Measurements from ENCODE around the gene LHX6. TPM values are rescaled to one million over a fixed set of nuclear protein-coding genes. Genes with fewer than 3 reads are reported as not detected.

Gene LHX6
- polyA plus RNA-seq, 1 donor from 2014 or later: 0.14 TPM

- H3K9me3 ChIP-seq (ENCODE audit: low read length): no peaks in the 10 kb centered on the region
- TF ChIP-seq MXI1 (conservative IDR thresholded peaks at IDR 0.05; ENCODE audit: poor library complexity, severe bottlenecking): no peak
- TF ChIP-seq EP300 (conservative IDR thresholded peaks at IDR 0.05; ENCODE audit: poor library complexity, severe bottlenecking): no peak
- TF ChIP-seq RAD21 (conservative IDR thresholded peaks at IDR 0.05): no peak
- H3K27me3 ChIP-seq (ENCODE audit: insufficient read depth, low read depth, low read length): no peaks in the 10 kb centered on the region
- H3K4me3 ChIP-seq (ENCODE audit: low read length): no peak overlapping the region
- no peak overlapping the region for H2AFZ ChIP-seq (ENCODE audit: low read depth, low read length)
- peaks cover 44% of the 10 kb centered on the region for H3K79me2 ChIP-seq (replicated peaks; ENCODE audit: insufficient read depth, low read length)
- no peaks in the 10 kb centered on the region for H3K36me3 ChIP-seq (ENCODE audit: insufficient read depth, low read length)
- H3K4me2 ChIP-seq (ENCODE audit: low read length): no peak overlapping the region
- no peak overlapping the region for H3K27ac ChIP-seq (ENCODE audit: low read length)
- no peaks in the 10 kb centered on the region for H4K20me1 ChIP-seq (ENCODE audit: insufficient read depth)
- H3K9ac ChIP-seq (ENCODE audit: low read length): no peak overlapping the region
- no peaks in the 10 kb centered on the region for H3K9me2 ChIP-seq (ENCODE audit: insufficient read depth, low read length)
- H3F3A ChIP-seq (ENCODE audit: insufficient read depth, low read length, poor library complexity, severe bottlenecking): no peaks in the 10 kb centered on the region
These were observed 73.0 kb downstream of the LHX6 start for GRCh38 chr9:122155796-122156195.

Other genes with a start within 250 kb of the LHX6 start
- gene TTLL11, start 135.6 kb downstream of the LHX6 start, polyA plus RNA-seq: 8.0 and 8.4 TPM in 2 replicates
- 65.0 and 73.1 TPM in 2 replicates for gene NDUFA8, start 69.2 kb downstream of the LHX6 start, polyA plus RNA-seq
- 1.1 TPM in 1 of 2 replicates, not detected in the other for gene MORN5, start 69.0 kb downstream of the LHX6 start, polyA plus RNA-seq
- gene RBM18, start 35.9 kb upstream of the LHX6 start, polyA plus RNA-seq: 40.8 and 48.8 TPM in 2 replicates
- 40.7 and 46.9 TPM in 2 replicates for gene MRRF, start 35.9 kb upstream of the LHX6 start, polyA plus RNA-seq
- gene PTGS1, start 142.1 kb upstream of the LHX6 start, polyA plus RNA-seq: 0.17 TPM in 1 of 2 replicates, not detected in the other
- not detected in 2 replicates for gene OR1J1, start 249.0 kb upstream of the LHX6 start, polyA plus RNA-seq